ENCODE data around the gene FEZF1. TPM values are rescaled to one million over a fixed set of nuclear protein-coding genes. Genes with fewer than 3 reads are reported as not detected.

FEZF1 gene
- total RNA-seq (2022; extraction: Qiagen RNA extraction; ENCODE audit: low read depth), result not detected in 5 replicates

GRCh38 chr7:122304319-122304975, at the start of gene FEZF1:
Gene FEZF1, minus strand, starts transcription at chr7:122304750. Its CDS starts 313 bp downstream, at chr7:122304437.

Other genes with a start within 250 kb of the FEZF1 start
- gene AASS, start 160.5 kb downstream of the FEZF1 start, total RNA-seq (2022; extraction: Qiagen RNA extraction; ENCODE audit: low read depth), result 0.06 to 0.15 TPM (median 0.07 TPM) in 3 of 5 replicates, not detected in the others